ENCODE data around the gene CCL4L2.
A peak's percentile ranks its signal among the peaks of the same experiment; 100 is the strongest.
"Not testable (repeated sequence)": the region's sequence is repeated elsewhere in the genome, so short reads cannot be mapped to it uniquely, and the experiment has no call there.

CCL4L2 gene

GRCh38 chr17:36221581-36222100 is 10.8 kb downstream of the CCL4L2 start:
- not testable (repeated sequence) for DNase-seq

- DNase-seq = not testable (repeated sequence)
Observed at GRCh38 chr17:36222967-36223366, 12.1 kb downstream of the CCL4L2 start.

- DNase-seq = peak; percentile 24
Observed at GRCh38 chr17:36229644-36230043, 18.8 kb downstream of the CCL4L2 start.

- not testable (repeated sequence) for DNase-seq
Observed at GRCh38 chr17:36242046-36242445, 31.2 kb downstream of the CCL4L2 start.
